H1 (cell line): ENCODE results near the gene SIGLEC14.

Experiments used
- POLR2AphosphoS5 ChIP-seq: IDR thresholded peaks from 2 replicates; pipeline ENCODE4 v1.6.1; 2011; ENCODE audit warnings: low read depth, low read length
- SRF ChIP-seq: IDR thresholded peaks from 2 replicates; pipeline ENCODE4 v1.6.1; 2011; ENCODE audit warnings: mild to moderate bottlenecking, low read depth, low read length, moderate library complexity
- TAF1 ChIP-seq: IDR thresholded peaks from 2 replicates; pipeline ENCODE4 v1.6.1; 2011; ENCODE audit warnings: mild to moderate bottlenecking, low read depth, low read length
- TBP ChIP-seq: IDR thresholded peaks from 2 replicates; pipeline ENCODE4 v1.6.1; 2011; ENCODE audit warnings: low read depth, low read length, improper control_type of control experiment
- TF ChIP-seq, protein P1 (sequence below), 3 experiments: IDR thresholded peaks; 1 replicate in 2 of 3; 2 replicates in 1 of 3; pipeline versions ENCODE4 v1.5.1 to v1.6.1; 2011; ENCODE audit warnings: low read length in 3 of 3, mild to moderate bottlenecking in 3 of 3, inconsistent platforms in 2 of 3, low read depth in 1 of 3, moderate library complexity in 1 of 3; ENCODE audit not compliant: insufficient read depth in 1 of 3; ENCODE audit errors: control extremely low read depth in 1 of 3
- TF ChIP-seq, protein P2 (sequence below): IDR thresholded peaks from 2 replicates; pipeline ENCODE4 v1.6.1; 2011; ENCODE audit warnings: low read depth, mild to moderate bottlenecking, low read length; ENCODE audit not compliant: insufficient read depth

DNA sequence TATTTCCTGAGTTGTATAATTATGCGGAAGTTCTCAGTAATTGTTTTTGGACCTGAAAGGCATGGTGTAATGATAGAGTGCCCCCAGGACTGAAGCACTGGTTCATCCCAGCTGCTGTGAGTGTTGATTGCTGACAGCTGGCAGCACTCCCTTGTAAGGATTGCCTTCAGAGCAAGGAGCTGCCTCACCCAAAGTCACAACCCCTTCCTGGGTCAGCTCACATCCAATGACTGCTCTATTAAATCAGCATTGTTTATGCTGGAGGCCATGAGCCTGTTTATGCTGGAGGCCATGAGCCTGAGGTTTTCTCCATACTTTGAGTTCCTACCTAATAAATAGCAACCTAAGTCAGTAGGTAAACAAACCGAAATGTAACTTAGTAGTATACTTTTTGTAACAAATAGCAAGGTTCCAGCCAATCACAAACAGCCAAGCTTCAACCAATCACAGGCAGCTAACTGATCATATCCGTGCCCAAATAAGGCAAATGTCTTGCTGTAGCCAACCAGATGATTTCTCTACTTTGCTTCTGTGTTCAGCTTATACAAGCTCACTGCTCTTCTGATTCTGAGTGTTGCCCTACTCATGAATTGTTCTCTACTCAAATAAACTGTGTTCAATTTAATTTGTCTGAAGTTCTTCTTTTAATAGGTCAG is 34.8 kb upstream of the SIGLEC14 start:
- TF ChIP-seq POLR2AphosphoS5 = no peak
- TF ChIP-seq TAF1 = no peak
- TF ChIP-seq, protein P1, sequence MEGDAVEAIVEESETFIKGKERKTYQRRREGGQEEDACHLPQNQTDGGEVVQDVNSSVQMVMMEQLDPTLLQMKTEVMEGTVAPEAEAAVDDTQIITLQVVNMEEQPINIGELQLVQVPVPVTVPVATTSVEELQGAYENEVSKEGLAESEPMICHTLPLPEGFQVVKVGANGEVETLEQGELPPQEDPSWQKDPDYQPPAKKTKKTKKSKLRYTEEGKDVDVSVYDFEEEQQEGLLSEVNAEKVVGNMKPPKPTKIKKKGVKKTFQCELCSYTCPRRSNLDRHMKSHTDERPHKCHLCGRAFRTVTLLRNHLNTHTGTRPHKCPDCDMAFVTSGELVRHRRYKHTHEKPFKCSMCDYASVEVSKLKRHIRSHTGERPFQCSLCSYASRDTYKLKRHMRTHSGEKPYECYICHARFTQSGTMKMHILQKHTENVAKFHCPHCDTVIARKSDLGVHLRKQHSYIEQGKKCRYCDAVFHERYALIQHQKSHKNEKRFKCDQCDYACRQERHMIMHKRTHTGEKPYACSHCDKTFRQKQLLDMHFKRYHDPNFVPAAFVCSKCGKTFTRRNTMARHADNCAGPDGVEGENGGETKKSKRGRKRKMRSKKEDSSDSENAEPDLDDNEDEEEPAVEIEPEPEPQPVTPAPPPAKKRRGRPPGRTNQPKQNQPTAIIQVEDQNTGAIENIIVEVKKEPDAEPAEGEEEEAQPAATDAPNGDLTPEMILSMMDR (IDR thresholded peaks at IDR 0.05; ENCODE audit: control extremely low read depth in 1 of 3, insufficient read depth in 1 of 3, low read depth in 1 of 3, low read length in 3 of 3) = no peak
- no peak for TF ChIP-seq TBP
- peak; percentile 95 for TF ChIP-seq SRF
- TF ChIP-seq, protein P2, sequence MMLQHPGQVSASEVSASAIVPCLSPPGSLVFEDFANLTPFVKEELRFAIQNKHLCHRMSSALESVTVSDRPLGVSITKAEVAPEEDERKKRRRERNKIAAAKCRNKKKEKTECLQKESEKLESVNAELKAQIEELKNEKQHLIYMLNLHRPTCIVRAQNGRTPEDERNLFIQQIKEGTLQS = no peak
